GM19351 (cell line): ENCODE measurements around the gene ZNF180.
"Not testable (repeated sequence)": the region's sequence is repeated elsewhere in the genome, so short reads cannot be mapped to it uniquely, and the experiment has no call there.

ENCODE experiments used
- ATAC-seq: cut with Tn5 transposase; IDR thresholded peaks from one replicate; pipeline ENCODE4 v1.9.1; 2021; ENCODE audit warnings: mild to moderate bottlenecking, moderate library complexity; ENCODE audit not compliant: unreplicated experiment

Gene ZNF180

DNA sequence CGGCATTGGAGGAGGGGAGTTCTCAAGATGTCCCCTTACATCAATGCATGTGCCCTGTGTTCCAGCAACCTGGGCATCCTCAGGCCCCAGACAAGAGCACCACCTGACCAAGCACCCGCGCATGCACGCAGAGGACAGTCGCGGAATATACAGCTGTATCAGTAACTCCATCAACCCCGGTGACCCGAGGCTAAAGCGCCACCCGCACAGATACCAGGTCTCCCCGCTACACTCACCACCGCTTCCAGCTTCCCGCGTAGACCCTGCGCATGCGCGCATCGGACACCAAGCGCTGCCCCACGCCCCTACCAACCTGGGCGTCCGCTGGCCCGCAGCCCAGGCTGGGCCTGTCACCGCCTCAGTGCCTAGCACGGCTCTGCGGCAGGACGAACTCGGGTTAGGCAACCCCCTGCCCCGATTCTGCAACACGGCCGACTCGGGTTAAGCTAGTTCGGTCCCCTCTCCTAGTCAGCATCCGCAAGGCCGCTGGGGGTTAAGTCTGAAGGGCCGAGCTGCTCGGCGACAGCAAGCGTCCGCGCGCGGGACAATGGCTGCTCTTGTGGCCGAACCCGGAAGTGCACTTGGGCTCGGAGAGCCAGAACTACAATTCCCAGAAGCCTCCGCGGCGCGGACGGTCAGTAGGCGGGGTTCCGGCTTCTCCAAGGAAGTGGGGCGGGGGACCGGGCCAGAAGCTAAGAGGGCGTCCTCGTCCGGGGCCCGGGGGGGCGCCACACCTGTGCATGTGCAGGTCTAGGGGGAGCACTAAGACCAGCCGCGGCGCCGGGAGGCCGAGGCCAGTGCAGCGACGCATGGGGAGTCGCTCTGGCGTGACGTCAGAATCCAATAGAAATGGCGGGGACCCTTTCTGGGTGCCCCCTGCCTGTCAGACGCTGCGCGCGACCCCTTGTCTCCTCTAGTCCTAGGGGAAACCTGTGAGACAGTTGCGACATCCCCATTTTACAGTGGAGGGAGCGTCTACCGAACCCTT, at the start of gene ZNF180:
Gene ZNF180, minus strand, starts transcription at position 561 of the 988 bp plus-strand sequence. CDS start 3,188 bp downstream, outside the sequence.
- ATAC-seq, result peak; percentile 78

- no peak for ATAC-seq
Measured at GRCh38 chr19:44549507-44549906, 49.2 kb upstream of the ZNF180 start.

- ATAC-seq, result no peak
Measured at GRCh38 chr19:44548736-44549135, 48.4 kb upstream of the ZNF180 start.

DNA sequence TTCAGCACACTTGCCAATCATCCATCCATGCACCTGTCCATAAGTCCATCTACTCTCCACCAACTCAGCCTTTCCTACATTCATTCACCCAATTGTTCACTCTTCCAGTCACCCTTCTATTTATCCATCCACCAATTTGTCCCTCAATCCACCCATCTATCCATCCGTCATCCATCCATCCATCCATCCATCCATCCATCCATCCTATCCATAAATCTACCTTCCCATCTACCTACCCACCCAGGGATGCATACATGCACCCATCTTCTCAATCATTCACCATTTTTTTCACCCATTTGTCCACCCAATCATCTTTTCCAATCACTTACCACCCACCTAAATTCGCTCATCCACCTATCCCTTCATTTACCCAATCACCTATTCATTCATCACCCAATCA, 43.7 kb upstream of the ZNF180 start:
- ATAC-seq, result no peak

- ATAC-seq, result no peak
Measured at GRCh38 chr19:44542671-44543070, 42.3 kb upstream of the ZNF180 start.

GRCh38 chr19:44540736-44541135, 40.4 kb upstream of the ZNF180 start:
- ATAC-seq, result no peak

GRCh38 chr19:44539991-44540390, 39.7 kb upstream of the ZNF180 start:
- ATAC-seq, result no peak

DNA sequence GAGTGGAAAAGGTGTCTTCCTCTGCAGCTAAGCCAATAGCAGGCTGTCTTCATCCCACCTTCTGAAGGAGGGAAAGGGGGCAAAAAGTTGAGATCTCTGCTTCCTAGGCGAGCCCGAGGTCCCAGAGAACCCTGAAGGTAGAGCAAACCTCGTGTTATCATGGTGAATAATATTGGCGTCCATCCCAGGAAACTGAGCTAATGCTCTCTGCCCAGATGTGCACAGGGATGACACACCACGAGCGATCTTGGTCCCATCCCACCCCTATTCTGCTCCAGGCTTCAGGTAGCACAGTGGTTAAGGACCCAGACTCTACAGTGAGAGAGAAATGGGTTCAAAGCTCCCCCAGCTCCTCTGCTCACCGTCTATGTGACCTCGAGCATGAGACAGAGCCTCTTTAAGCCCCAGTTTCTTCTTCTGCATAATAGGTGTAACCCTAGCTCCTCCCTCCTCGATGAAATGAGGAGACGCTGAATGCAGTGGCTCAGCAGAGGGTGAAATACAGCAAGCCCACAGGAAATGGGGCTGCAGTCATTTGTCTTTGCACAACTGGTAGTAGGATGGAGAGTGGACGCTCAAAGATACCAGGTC, 39.0 kb upstream of the ZNF180 start:
- ATAC-seq, result no peak

- ATAC-seq, result not testable (repeated sequence)
Measured at GRCh38 chr19:44535361-44535760, 35.0 kb upstream of the ZNF180 start.

DNA sequence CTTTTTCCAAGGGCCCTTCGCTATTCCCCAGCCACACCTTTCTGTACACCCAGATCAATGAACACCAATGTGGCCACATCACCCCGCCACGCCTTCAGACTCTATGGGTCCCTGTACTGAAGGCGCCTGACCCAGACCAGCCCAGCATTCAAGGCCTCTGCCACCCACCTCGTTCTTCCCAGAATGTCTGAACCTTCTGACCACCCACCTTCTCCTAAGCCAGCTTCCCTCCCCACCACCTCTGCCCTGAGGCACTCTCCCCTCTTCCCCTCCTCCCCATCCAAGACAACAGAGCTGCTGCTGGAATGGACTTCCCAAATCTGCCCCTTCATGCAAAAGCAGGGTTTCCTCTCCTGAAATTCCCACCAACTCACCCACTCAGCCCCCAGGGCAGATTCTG, 32.5 kb upstream of the ZNF180 start:
- ATAC-seq, result no peak

DNA sequence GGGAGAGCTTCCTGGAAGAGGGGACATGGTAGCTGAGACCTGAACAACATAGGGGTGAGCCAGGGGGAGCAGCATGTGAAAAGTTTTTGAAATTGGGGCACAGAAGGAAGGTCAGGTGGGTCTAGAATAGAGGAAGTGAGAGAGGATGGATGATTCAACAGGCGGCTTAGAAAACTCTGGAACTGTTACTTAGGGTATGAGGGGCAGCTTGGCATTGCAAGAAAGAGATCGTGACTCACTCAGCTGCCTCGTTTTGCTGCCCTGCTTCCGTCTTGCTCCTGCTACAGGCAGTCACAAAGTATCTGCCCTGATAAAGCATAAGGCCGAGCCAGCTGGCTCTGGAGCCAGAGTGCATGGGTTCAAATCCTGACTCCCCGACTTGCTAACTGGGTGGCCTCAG, 30.5 kb upstream of the ZNF180 start:
- ATAC-seq, result no peak

GRCh38 chr19:44529536-44529935, 29.2 kb upstream of the ZNF180 start, which contains the start of gene CEACAM20:
Gene CEACAM20, minus strand, starts transcription at chr19:44529675. Its CDS starts 166 bp downstream, at chr19:44529509.
- ATAC-seq, result no peak

DNA sequence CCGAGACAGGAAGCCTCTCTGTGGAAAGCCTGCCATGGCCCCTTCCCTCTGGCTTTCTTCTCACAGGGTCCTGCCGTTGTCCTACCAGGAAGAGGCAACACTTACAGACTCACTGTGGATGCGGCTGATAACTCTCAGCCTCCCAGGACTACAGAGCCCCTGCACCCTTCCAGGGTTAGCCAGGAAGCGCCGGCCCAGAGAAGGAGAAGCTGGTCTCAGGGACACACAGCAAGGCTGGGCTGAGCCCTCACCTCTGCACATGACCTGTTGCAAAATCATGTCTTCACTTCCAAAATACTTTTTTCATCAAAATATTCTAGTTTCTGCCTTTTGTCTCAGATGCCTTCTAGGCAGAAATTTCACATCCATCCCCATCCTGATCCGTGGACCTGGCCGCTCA, 27.2 kb upstream of the ZNF180 start:
- ATAC-seq, result no peak

DNA sequence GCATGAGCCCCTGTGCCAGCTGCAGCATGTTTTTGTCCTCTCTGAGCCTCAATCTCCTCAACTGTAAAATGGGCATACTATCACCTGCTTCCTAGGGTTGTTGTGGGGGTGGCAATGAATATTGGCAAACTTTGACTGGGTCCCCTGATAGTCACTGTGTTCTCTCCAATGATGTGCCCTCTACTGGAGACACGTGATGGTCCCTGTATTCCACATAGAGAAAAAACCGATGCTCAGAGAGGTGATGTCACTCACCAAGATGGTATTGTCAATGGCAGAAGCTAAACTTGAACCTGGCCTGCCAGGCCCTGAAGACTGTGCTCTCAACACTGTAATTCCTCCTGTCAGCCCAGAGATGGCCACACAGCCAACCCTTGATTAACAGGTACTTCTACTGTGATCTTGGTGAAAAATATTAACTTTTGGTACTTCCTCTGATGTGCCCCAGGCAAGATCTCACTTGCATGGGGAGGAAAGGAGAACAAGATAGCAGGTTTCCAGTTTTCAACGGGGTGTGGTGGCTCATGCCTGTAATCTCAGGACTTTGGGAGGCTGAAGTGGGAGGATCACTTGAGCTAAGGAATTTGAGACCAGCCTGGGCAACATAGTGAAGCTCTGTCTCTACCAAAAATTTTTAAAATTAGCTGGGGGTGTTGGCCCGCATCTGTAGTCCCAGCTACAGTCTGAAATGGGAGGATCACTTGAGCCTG, 25.6 kb upstream of the ZNF180 start:
- no peak for ATAC-seq

GRCh38 chr19:44521370-44521769, 21.0 kb upstream of the ZNF180 start:
- no peak for ATAC-seq

- no peak for ATAC-seq
Measured at GRCh38 chr19:44517146-44517545, 16.8 kb upstream of the ZNF180 start.

DNA sequence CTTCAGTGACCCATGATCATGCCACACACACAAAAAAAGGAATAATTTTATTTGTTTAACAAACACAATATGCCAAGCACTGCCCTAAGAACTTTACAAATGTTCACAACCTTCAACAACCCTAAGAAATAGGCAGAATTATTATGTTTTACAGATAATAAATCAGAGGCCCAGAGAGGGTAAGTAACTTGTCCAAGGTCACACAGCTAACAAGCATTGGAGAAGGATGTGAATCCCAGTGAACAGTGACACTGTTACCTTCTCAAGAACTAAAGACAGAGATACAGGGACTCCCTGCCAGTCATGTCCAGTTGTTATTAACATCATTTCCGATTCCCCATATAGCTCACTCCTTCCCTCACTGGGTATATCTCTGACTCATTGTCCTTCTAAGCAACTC, 15.6 kb upstream of the ZNF180 start:
- no peak for ATAC-seq

GRCh38 chr19:44515031-44515430, 14.7 kb upstream of the ZNF180 start:
- no peak for ATAC-seq

GRCh38 chr19:44512326-44513298, 12.3 kb upstream of the ZNF180 start:
- no peak for ATAC-seq

DNA sequence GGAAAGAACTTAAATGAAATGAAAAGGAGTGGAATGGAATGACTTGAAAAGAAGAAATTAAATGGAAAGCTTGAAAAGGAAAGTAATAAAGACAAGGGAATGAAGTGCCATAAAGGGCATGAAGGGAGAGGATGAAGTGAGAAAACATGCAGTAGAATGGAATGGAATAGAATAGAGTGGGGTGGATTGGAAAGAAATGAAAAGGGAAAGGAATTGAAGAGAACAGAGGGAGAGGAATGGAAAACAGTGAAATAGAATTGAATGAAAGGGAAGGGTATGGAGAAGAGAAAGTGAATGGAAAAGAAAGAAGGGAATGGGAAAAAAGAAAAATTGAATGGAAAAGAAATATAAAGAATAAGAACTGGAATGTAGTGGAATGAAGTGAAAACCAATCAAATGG, 9.2 kb upstream of the ZNF180 start:
- no peak for ATAC-seq
